GM10266 (cell line): ENCODE results near the gene THUMPD3.

ENCODE experiments used
- DNase-seq: peaks from one replicate; pipeline ENCODE4 v3.0.0; 2012; ENCODE audit errors: extremely low spot score
- TF ChIP-seq, protein P1 (sequence below): IDR thresholded peaks from 2 replicates; pipeline ENCODE4 v1.5.1; 2012; ENCODE audit warnings: mild to moderate bottlenecking, low read depth; ENCODE audit not compliant: control insufficient read depth, insufficient read depth; ENCODE audit errors: missing control alignments

THUMPD3 gene

DNA sequence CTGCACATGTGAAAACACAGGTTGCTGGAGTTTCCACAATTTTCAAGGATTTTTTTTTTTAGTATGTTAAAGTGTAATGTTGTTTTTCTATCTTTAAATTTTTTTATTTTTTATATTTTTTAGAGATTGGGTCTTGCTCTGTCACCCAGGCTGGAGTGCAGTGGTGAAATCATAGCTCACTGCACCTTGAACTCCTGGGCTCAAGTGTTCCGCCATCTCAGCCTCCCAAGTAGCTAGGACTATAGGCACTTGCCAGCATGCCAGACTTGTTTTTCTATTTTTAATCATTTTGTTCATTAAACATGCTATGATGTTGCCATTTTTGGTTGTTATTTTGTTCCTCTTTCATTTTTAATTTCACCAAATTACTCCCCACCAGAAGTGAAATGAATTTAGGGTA lies 16.7 kb upstream of the THUMPD3 start:
- TF ChIP-seq, protein P1, sequence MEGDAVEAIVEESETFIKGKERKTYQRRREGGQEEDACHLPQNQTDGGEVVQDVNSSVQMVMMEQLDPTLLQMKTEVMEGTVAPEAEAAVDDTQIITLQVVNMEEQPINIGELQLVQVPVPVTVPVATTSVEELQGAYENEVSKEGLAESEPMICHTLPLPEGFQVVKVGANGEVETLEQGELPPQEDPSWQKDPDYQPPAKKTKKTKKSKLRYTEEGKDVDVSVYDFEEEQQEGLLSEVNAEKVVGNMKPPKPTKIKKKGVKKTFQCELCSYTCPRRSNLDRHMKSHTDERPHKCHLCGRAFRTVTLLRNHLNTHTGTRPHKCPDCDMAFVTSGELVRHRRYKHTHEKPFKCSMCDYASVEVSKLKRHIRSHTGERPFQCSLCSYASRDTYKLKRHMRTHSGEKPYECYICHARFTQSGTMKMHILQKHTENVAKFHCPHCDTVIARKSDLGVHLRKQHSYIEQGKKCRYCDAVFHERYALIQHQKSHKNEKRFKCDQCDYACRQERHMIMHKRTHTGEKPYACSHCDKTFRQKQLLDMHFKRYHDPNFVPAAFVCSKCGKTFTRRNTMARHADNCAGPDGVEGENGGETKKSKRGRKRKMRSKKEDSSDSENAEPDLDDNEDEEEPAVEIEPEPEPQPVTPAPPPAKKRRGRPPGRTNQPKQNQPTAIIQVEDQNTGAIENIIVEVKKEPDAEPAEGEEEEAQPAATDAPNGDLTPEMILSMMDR: no peak
- no peak for DNase-seq

DNA sequence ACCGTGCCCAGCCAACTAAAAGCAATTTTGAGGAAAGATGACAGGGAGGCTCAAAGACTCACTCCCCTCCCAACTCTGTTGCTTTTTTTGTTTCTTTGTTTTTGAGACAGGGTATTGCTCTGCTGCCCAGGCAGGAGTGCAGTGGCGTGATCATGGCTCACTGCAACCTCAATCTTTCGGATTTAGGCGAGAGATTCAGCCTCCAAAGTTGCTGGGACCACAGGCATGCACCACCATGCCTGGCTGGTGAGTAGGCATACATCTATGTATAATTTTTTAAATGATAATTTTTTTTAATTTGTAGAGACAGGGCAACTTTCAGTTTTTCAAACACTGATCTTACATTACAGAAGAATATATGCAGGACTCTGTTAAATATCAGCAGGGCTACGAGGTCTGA lies 15.8 kb upstream of the THUMPD3 start:
- DNase-seq: no peak
- TF ChIP-seq, protein P1: no peak

DNA sequence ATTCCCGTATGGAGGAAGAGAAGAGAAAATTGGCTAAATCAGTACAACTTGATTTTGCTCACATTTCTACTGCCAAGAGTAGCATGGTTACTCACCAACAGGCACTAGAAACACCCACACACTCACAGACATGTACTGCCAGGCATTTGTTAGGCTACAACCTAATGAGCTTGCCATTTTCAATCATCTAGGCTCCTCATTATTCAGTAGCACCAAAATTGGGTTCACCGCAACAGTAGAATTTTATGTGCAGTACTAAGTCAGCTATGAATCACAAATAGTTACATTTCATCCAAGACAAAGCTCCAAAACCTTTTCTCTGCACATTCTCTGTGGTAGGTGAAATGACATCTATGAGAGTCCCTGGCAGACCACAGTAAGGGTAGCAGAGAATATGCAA lies 15.0 kb upstream of the THUMPD3 start:
- DNase-seq: no peak

DNA sequence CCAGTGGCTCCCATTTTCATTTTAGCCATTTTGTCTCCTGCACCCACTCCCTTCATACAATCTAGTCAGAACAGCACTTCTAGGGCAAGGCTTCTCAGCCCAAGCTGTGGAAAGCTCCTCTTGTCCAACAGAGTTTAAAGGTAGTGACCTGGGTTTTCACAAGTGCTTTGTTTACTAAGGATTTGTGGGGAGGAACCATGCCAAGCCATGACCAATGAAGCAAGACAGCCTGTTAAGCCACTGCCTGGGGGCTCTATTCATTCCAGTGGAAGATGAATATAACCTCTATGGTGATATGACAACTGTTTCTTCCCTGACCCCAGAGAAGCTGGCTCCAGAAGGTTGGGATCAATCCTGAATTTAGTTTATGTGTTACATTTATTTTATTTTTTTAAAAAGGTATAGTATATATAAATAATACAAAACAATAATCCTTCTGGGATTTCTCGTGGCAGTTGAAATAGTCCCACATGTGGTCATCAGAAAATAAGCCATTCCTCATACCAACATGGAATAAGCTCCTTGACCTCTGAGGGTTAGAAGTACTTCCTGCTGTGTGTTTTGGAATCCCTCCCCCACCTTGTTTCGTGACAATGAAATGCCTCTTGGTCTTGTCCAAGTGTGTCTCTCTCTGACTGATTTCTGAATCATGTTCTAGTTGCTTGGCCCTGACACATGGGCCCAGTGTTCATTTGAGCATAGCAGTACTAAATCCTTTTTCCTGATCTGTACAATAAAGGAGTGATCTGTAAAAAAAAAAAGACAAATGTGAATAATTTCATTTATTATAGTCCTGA lies 13.3 kb upstream of the THUMPD3 start:
- TF ChIP-seq, protein P1: no peak
- DNase-seq: no peak

More for the DNA sequence above, 15.0 kb upstream of the THUMPD3 start:
- TF ChIP-seq, protein P1: no peak

DNA sequence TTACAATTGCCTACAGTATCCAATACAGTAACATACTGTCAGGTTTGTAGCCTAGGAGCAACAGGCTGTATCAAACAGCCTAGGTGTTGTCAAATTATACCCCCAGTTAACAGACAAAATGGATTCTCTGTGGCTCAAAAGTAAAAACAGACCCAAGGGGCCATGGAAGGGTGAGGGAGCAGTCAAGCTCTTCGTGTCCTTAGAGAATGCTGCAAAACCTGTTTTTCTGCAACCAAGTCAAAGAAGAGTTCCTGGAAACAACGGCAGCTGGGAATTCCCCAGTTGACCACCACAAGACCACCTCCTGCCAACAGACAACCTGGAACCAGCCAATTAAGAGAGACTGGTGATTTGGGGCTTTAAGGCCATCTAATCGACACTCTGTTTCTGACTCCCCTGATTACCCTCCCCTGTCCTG lies 11.1 kb upstream of the THUMPD3 start:
- no peak for DNase-seq
- TF ChIP-seq, protein P1: no peak

DNA sequence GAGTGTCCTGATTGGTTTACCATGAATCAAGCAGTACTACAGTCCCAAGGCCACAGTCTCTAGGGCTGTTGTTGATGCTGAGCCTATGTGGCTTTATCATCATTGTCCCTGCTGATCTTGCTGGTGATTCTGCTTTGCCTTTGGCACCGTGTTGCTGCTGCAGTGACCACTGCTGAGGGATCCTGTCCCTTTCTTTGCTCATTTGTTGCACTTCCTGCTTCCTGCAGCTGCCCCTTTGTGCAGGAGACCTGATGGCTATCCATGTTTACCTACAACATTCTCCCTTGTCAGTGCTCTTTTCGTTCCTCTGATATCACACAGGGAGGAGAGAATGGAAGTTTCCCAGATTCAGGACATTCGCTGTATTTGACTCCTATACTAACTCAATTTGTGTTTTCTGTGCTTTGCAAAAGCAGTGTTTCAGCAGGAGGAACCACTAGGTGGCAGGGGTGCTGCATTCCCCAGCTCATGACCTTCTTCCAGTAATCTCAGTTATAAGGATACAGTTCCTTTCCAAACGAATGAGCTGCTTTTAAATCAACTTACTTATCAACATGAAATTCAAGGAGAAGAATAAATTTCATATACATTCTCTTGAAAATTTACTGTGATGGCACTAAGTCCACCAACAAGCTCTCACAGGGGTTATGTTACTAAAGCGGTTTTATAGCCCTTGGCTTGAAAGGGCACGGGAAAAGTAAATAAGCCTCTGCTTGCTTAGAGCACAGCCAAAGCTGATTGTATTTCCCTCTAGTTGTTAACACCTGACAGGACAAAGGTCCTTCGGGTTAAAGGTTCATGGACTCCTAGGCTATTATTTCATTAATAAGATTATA lies 9.7 kb upstream of the THUMPD3 start:
- DNase-seq: peak; percentile 53
- TF ChIP-seq, protein P1: peak; percentile 79
